Prostate gland (tissue), 2 donors: ENCODE results near the gene FANCG. TPM values are rescaled to one million over a fixed set of nuclear protein-coding genes. Genes with fewer than 3 reads are reported as not detected.
A peak's percentile ranks its signal among the peaks of the same experiment; 100 is the strongest.

ENCODE experiments used
- DNase-seq: peaks from one replicate; pipeline ENCODE4 v3.0.0-alpha.2; 2019; ENCODE audit warnings: low spot score
- H3K27ac ChIP-seq, 2 donors: fragments of 200-600 bp; sonication (generic); 2 replicates each; pipeline ENCODE4 v1.5.1; 2017 to 2019
- H3K27me3 ChIP-seq: fragments of 200-600 bp; sonication (generic); replicated peaks from 2 replicates; pipeline ENCODE4 v1.5.1; 2019; ENCODE audit not compliant: insufficient read depth
- H3K36me3 ChIP-seq, 2 donors: fragments of 200-600 bp; sonication (generic); 1 replicate in 1 of 2; 2 replicates in 1 of 2; pipeline versions ENCODE4 v1.5.1 to v1.8.1; 2017 to 2019
- H3K4me1 ChIP-seq: fragments of 200-600 bp; sonication (generic); replicated peaks from 2 replicates; pipeline ENCODE4 v1.5.1; 2019
- H3K4me3 ChIP-seq, 2 donors: fragments of 200-600 bp; sonication (generic); 2 replicates each; pipeline ENCODE4 v1.5.1; 2017 to 2019
- H3K9me3 ChIP-seq: fragments of 200-600 bp; sonication (generic); 2 replicates; pipeline ENCODE4 v1.5.1; 2017
- CTCF ChIP-seq, 4 experiments: fragments of 200-600 bp in 2 of 4; fragments of 450-650 bp in 2 of 4; sonication (generic) in 2 of 4; IDR thresholded peaks; 1 replicate in 3 of 4; 2 replicates in 1 of 4; pipeline ENCODE4 v1.5.1; 2016 to 2019; ENCODE audit warnings: antibody characterized with exemption in 4 of 4, mild to moderate bottlenecking in 2 of 4, moderate library complexity in 2 of 4
- POLR2A ChIP-seq: fragments of 450-650 bp; IDR thresholded peaks from one replicate; pipeline ENCODE4 v1.6.1; 2016; ENCODE audit warnings: antibody characterized with exemption, mild to moderate bottlenecking
- POLR2AphosphoS5 ChIP-seq: sonication (generic); formaldehyde crosslinking; IDR thresholded peaks from one replicate; pipeline ENCODE4 v1.6.1; 2017; ENCODE audit warnings: antibody characterized with exemption
- WGBS: methylation state at CpG from one replicate; pipeline ENCODE4 v1.1.5; 2018; 5-methylcytosine and 5-hydroxymethylcytosine counted together
- intact Hi-C: fragments of 100-400 bp; cut with DNase I; formaldehyde crosslinking; loops from one replicate; pipeline ENCODE4 v1.14.2; 2022
- total RNA-seq, 2 donors: library from RNA; depleted of rRNA; stranded (reverse); fragments of >200 nt; gene quantifications; one replicate each; pipeline ENCODE4 v1.1.0, GENCODE V29; 2016

The FANCG gene
- total RNA-seq, 2 donors from 2014 or later = 12.9 to 16.8 TPM

DNA sequence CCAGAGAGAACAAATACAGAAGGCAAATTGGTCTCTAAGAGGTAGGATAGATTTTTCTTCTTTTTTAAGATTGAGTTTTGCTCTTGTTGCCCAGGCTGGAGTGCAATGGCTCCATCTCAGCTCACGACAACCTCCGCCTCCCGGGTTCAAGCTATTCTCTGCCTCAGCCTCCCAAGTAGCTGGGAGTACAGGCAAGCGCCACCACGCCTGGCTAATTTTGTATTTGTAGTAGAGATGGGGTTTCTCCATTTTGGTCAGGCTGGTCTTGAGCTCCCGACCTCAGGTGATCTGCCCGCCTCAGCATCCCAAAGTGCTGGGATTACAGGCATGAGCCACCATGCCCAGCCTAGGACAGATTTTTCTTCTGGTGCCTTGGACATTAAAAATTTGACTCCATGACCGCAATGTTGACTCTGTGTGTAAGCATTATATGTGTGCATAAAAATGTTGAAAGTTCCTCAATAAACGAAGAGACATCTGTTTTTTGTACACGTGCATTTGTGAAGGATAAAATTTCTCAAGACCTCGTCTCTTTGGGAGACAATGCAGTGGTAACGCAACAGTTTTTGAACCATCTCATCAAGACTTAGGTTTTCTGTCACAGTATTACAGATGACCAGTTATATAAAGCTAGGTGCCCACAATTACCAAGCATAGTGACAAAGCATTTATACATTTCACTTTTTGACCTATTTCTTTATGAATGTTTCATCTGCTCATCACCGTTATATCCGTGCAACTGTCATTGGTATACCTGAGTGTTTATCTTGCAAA lies 24.7 kb downstream of the FANCG start:
- Histone ChIP-seq H3K4me3 (no peak overlapping the region), H3K9me3 (no peaks in the 10 kb centered on the region), H3K4me1 (no peaks in the 10 kb centered on the region), H3K27ac (no peak overlapping the region), H3K27me3 (no peaks in the 10 kb centered on the region), H3K36me3 (peaks cover 17 to 38% of the 10 kb centered on the region in 2 donors)
- intact Hi-C loops = loop anchor here (5.0 kb wide), 1 partner anchor 158 kb away; a partner anchor contains a TSS
- DNase-seq = no peak
- 95% methylated on average over 14 of the region's 14 CpGs for WGBS
- no peak for TF ChIP-seq POLR2AphosphoS5
- TF ChIP-seq POLR2A = no peak
- no peak for TF ChIP-seq CTCF (IDR thresholded peaks at IDR 0.05)

DNA sequence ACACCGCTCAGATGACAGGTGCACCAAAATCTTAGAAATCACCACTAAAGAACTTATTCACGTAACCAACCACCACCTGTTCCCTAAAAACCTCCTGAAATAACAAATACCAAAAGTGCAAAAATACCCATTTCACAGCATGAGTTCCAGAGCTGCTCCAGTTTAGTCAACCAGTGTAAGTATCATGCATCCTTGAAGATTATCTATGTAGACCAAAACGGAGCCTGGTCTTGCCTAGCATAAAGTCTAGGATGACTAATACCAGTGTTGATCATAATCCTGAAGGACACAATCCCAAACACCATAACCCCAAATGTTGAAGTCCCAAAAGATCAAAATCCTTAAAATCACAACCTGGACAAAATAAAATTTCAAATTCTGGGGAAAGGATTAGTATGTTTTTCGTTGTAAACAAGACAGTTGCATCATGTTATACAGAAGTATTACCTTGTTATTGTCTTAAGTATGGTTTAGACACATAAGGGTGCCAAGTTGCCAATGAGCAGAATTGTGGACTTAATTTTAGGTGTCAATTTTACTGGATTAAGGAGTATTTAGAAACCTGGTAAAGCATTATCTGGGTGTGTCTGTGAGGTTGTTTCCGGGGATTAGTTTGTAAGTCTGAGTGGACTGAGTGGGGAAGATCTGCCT lies 25.4 kb downstream of the FANCG start:
- Histone ChIP-seq H3K4me1 (no peaks in the 10 kb centered on the region), H3K27ac (no peak overlapping the region), H3K4me3 (no peak overlapping the region), H3K36me3 (peaks cover 13 to 30% of the 10 kb centered on the region in 2 donors), H3K9me3 (no peaks in the 10 kb centered on the region), H3K27me3 (no peaks in the 10 kb centered on the region)
- no peak for DNase-seq
- TF ChIP-seq CTCF (IDR thresholded peaks at IDR 0.05) = no peak
- TF ChIP-seq POLR2AphosphoS5 = no peak
- TF ChIP-seq POLR2A = no peak
- intact Hi-C loops = loop anchor here (5.0 kb wide), 1 partner anchor 157 kb away; a partner anchor contains a TSS
- WGBS = 67% methylated on average over 5 of the region's 5 CpGs

DNA sequence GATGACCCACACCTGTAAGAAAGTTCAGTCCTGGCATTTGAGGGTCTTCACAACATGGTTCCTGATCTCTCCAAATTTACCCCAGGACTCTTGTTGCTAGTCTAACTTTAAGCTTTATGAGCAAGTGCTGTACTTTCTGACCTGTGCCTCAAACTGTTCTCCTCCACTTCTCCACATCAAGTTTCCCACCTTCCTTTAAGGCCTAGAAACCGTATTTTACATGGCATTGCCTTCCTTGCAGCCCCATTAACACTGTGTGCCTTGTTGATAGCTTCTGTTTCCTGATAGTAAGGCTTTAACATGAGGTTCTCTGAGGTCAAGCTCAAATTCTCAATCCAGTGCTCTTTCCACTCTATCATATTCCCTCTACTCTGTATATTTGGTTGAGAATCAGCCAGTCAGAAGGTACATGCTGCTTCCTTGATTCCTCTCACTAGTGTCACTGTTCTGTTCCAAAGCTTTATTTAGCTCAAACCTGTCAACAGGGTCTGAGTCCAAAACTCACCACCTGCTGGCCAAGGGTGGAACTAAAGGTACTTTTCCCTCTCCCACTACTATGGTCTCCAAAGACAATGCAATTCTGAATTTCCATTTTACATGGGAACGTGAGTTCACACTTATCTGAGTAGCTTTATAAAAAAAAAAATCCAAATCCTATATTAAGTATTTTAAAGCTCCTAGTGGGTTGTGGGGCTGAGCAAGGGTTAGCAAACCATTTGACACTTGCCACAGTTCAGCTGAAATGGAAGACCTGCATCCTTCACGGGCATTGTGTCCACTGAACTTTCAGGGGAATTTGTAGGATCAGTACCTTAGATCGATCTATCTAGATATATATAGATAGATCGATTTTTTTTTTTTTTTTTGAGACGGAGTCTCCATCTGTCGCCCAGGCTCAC lies 28.4 kb downstream of the FANCG start:
- no peak for TF ChIP-seq POLR2A
- peak; percentile 60 for TF ChIP-seq POLR2AphosphoS5
- TF ChIP-seq CTCF (IDR thresholded peaks at IDR 0.05) = peak in 3 of 4 experiments; percentile 55 to 64 (median 63)
- Histone ChIP-seq H3K4me1 (no peaks in the 10 kb centered on the region), H3K4me3 (no peak overlapping the region), H3K27ac (no peak overlapping the region), H3K36me3 (peaks cover 2 to 4% of the 10 kb centered on the region in 2 donors), H3K27me3 (no peaks in the 10 kb centered on the region), H3K9me3 (no peaks in the 10 kb centered on the region)
- DNase-seq = peak; percentile 23
- 80% methylated on average over 7 of the region's 7 CpGs for WGBS
- intact Hi-C loops = loop anchor here (5.0 kb wide), 1 partner anchor 154 kb away; a partner anchor contains a TSS

DNA sequence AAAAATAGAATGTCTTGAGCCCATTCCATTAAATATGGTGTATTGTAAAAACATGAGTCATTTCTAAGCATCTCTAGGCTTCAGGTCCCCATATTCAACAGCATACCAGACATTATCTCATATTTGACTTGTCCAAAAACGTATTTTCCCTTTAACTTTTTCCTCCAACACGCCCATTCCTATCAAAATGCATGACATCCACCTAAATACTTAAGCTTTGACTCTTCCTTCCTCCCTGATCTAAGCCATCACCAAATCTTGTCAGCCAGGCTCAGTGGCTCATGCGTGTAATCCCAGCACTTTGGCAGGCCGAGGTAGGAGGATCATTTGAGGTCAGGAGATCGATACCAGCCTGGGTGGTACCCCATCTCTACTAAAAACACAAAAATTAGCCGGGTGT lies 31.2 kb downstream of the FANCG start:
- DNase-seq = no peak
- TF ChIP-seq POLR2A = no peak
- no peak for TF ChIP-seq CTCF (IDR thresholded peaks at IDR 0.05)
- no peak for TF ChIP-seq POLR2AphosphoS5
- 95% methylated on average over 6 of the region's 6 CpGs for WGBS

More for the DNA sequence above, 31.2 kb downstream of the FANCG start:
- Histone ChIP-seq H3K9me3 (no peaks in the 10 kb centered on the region), H3K27me3 (no peaks in the 10 kb centered on the region), H3K36me3 (peaks cover 0 to 4% of the 10 kb centered on the region in 2 donors), H3K27ac (no peak overlapping the region), H3K4me1 (no peaks in the 10 kb centered on the region), H3K4me3 (no peak overlapping the region)
- intact Hi-C loops = no loop called here
